ENCODE results near the gene NLGN2. TPM values are rescaled to one million over a fixed set of nuclear protein-coding genes. Genes with fewer than 3 reads are reported as not detected.
A peak's percentile ranks its signal among the peaks of the same experiment; 100 is the strongest.

The NLGN2 gene
- total RNA-seq, 1 experiment from 2014 or later: 70.2 TPM

DNA sequence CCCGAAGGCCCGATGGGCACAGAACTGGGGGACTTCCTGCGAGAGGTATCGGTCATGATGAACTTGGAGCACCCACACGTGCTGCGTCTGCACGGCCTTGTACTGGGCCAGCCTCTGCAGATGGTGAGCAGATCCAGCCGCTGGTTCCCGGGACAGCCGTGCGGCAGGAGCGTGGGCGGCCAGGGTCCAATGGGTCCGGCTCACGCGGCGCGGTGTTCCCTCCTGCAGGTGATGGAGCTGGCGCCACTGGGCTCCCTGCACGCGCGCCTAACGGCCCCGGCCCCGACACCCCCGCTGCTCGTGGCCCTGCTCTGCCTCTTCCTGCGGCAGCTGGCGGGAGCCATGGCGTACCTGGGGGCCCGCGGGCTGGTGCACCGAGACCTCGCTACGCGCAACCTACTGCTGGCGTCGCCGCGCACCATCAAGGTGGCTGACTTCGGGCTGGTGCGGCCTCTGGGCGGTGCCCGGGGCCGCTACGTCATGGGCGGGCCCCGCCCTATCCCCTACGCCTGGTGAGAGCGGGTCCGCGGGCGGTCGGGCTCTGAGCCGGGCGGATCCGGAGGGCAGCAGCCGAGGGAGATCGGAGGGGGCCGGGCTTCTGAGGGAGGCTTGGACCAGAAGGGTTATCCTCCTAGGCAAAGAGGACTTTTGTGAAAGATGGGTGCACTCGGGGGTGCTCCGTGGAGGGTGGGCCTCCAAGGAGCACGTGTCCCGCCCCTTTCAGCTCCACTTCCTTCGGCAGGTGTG lies 23.7 kb upstream of the NLGN2 start:
- Histone ChIP-seq H3K23me2 (ENCODE audit: insufficient read length, low read depth, low read length, poor library complexity, severe bottlenecking) (peaks cover 17% of the 10 kb centered on the region), H2BK20ac (ENCODE audit: low read depth, low read length, poor library complexity, severe bottlenecking) (no peak overlapping the region), H3T11ph (ENCODE audit: low read length) (no peak overlapping the region), H3K9me3 (ENCODE audit: control insufficient read depth, low read depth, low read length) (no peaks in the 10 kb centered on the region), H4K5ac (ENCODE audit: insufficient read length, low read depth, low read length) (no peak overlapping the region), H3K56ac (ENCODE audit: insufficient read length, low read depth, low read length) (no peak overlapping the region), H3K4ac (ENCODE audit: low read depth, low read length) (no peak overlapping the region), H3K4me1 (ENCODE audit: insufficient read depth, low read length) (no peaks in the 10 kb centered on the region), H3K14ac (ENCODE audit: insufficient read depth, low read length) (0 out of 2 replicates have a peak overlapping the region, but pooled peaks have one; percentile 22), H3K4me2 (ENCODE audit: insufficient read depth, insufficient read length, low read length) (peak overlapping the region; percentile 57), H4K91ac (ENCODE audit: insufficient read length, low read depth, low read length) (no peak overlapping the region), H2BK15ac (ENCODE audit: low read depth, low read length) (no peak overlapping the region), H2AK5ac (ENCODE audit: insufficient read length, low read length) (no peak overlapping the region), H2BK120ac (ENCODE audit: low read depth, low read length, poor library complexity, severe bottlenecking) (no peak overlapping the region), H2BK5ac (ENCODE audit: insufficient read length, low read length) (no peak overlapping the region), H3K23ac (ENCODE audit: insufficient read length, low read depth, low read length) (no peak overlapping the region), H3K79me2 (ENCODE audit: insufficient read depth, low read length) (no peaks in the 10 kb centered on the region), H3K79me1 (ENCODE audit: insufficient read depth, low read depth, low read length, poor library complexity, severe bottlenecking) (no peaks in the 10 kb centered on the region), H3K27me3 (ENCODE audit: insufficient read depth, low read length) (peaks cover 11% of the 10 kb centered on the region; the same call in 1 of the 2 replicates), H4K8ac (replicated peaks; ENCODE audit: insufficient read length, low read depth, low read length) (no peak overlapping the region), H3K27ac (ENCODE audit: insufficient read length, low read depth, low read length) (no peak overlapping the region), H4K20me1 (ENCODE audit: control insufficient read depth, insufficient read depth, insufficient read length) (no peaks in the 10 kb centered on the region), H2BK12ac (ENCODE audit: insufficient read length, low read depth, low read length) (no peak overlapping the region), H3K9ac (ENCODE audit: extremely low read depth, insufficient read length, low read length) (no peak overlapping the region), H2AFZ (ENCODE audit: low read length) (no peak overlapping the region), H3K18ac (ENCODE audit: insufficient read length, low read depth, low read length) (no peak overlapping the region)
- no CpG with 5 or more reads among the region's 65 CpGs for WGBS (ENCODE audit: extremely low coverage, insufficient read length, low lambda C conversion rate)
- Mint-ChIP-seq H3K4me1 (peaks cover 21 to 25% of the 10 kb centered on the region in 2 experiments), H3K9me3 (peaks cover 5 to 7% of the 10 kb centered on the region in 2 experiments), H3K27ac (no peak overlapping the region), H3K27me3 (ENCODE audit: low read depth) (peaks cover 44% of the 10 kb centered on the region), H3K4me3 (peak overlapping the region; percentile 54 to 63; a peak in 4 of 5 replicates), H3K36me3 (ENCODE audit: insufficient read depth in 1 of 3, low read depth in 3 of 3) (peaks cover 7 to 32% (median 30%) of the 10 kb centered on the region in 3 experiments; a peak in 6 of 7 replicates)
- TF ChIP-seq, protein P1, sequence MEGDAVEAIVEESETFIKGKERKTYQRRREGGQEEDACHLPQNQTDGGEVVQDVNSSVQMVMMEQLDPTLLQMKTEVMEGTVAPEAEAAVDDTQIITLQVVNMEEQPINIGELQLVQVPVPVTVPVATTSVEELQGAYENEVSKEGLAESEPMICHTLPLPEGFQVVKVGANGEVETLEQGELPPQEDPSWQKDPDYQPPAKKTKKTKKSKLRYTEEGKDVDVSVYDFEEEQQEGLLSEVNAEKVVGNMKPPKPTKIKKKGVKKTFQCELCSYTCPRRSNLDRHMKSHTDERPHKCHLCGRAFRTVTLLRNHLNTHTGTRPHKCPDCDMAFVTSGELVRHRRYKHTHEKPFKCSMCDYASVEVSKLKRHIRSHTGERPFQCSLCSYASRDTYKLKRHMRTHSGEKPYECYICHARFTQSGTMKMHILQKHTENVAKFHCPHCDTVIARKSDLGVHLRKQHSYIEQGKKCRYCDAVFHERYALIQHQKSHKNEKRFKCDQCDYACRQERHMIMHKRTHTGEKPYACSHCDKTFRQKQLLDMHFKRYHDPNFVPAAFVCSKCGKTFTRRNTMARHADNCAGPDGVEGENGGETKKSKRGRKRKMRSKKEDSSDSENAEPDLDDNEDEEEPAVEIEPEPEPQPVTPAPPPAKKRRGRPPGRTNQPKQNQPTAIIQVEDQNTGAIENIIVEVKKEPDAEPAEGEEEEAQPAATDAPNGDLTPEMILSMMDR (conservative IDR thresholded peaks at IDR 0.05): no peak
- peak; percentile 93 for DNase-seq
